ENCODE data around the gene HACL1.
"Not testable (repeated sequence)": the region's sequence is repeated elsewhere in the genome, so short reads cannot be mapped to it uniquely, and the experiment has no call there.

HACL1 gene

GRCh38 chr3:15578289-15578867 is 23.0 kb downstream of the HACL1 start:
- no peak for DNase-seq

- DNase-seq, result no peak
Measured at GRCh38 chr3:15576475-15576874, 24.9 kb downstream of the HACL1 start.

DNA sequence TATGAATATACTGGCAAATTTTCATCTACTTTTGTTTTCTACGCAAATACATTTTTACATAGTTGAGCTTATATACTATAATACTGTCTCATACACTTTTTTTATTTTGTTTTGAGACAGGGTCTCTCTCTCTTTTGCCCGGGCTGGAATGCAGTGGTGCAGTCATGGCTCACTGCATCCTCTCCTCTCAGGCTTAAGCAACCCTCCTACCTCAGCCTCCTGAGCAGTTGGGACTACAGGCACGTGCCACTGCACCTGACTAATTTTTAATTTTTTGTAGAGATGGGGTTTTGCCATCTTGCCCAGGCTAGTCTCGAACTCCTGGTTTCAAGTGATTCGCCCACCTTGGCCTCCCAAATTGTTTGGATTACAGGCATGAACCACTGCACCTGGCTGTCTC is 25.9 kb downstream of the HACL1 start:
- DNase-seq, result no peak

GRCh38 chr3:15572138-15572537 is 29.2 kb downstream of the HACL1 start:
- no peak for DNase-seq

- DNase-seq, result no peak
Measured at GRCh38 chr3:15563190-15563589, 38.2 kb downstream of the HACL1 start.

DNA sequence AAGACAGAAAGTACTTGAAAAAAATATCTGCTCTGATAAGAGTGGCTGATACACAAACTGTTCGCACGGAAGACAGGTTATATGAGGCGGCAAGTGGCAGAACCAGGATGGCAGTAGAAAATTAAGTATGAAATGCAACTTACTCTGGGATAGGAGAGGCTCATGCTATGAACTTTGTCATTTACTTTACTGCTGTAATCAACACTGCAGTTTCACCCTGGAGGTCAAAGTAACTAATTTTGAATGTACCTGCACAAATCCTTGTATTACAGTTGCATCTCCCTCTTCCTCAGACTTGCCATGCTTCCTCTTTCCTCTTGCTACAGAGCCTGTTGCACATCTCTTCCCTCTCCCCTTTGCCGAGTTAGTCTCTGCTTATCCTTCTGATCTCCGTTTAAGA is 38.8 kb downstream of the HACL1 start:
- no peak for DNase-seq

GRCh38 chr3:15558581-15558980 is 42.8 kb downstream of the HACL1 start:
- no peak for DNase-seq

DNA sequence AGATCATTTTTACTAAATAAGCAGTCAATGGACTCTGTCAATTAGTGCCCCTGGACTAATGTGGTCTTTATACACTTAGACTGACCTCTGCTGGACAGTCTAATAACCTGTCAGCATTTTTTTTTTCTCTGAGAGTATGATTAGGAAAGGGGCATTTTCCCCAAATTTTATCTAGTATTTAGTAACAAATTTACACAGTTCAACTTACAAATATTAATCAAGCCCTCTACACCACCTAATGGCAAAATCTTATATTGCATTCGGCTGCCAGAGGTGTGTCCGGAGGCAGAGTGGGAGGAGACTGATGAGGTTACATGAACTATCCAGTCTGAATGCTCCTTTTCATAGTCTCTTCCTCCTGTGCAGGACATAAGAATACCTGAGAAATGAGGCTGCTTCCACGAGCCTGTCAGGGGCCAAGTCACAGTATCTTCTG is 43.8 kb downstream of the HACL1 start:
- DNase-seq, result peak; percentile 75

DNA sequence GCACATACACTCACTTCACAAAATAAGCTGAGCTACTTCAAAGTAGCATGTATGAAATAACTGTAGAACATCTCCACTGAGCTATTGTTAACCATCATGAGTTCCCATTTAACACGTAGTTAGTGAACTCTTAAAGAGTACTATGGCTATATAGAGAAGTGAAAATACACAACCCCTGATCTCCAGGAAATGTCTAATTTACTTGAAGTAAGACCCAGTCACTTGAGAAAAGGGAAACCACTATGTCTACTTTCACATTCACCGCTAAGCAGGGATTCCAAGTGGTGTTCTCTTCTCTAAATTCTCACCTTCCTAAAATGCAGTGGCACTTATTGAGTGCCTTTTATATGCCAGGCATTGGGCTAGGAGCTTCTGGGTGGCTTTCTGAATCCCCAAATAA is 44.9 kb downstream of the HACL1 start:
- no peak for DNase-seq

DNA sequence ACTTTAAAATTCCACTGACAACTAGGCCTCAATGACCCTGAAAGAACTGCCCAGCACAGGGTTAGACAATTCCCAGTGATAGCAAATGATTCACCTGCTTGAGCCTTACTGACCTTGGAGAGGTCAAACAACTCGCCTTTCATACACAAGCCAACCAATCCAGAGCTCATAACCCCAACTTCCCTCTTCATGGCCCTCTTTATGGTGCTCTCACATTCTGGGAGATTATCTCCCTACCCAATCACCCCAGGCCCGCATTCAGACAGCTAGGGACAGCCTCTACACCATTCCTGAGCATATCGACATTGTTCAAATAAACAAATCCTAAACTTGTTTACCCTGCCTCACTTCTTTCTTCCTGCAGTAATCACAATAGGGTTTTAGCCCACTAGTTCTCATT is 47.6 kb downstream of the HACL1 start:
- DNase-seq, result no peak

GRCh38 chr3:15551902-15552301 is 49.5 kb downstream of the HACL1 start:
- DNase-seq, result no peak

- no peak for DNase-seq
Measured at GRCh38 chr3:15549846-15550245, 51.5 kb downstream of the HACL1 start.

GRCh38 chr3:15542614-15543013 is 58.8 kb downstream of the HACL1 start:
- no peak for DNase-seq

DNA sequence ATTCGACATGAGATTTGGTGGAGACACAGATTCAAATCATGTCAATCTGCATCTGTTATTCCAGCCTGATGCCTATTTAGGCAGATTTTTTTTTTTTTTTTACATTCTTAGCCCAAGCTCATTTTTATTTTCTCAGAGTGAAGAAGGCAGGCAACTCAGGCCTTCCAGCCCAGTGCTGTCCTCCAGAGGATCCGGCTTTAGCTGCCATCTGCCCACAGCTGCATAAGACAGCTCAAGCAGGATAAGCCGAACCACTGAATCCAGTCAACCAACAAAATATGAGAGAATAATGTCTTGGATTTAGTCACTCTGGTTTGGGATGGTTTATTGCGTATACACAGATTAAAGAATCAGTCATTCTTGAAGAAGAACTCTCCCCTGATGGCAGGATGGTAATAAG is 60.0 kb downstream of the HACL1 start:
- DNase-seq, result no peak

- DNase-seq, result no peak
Measured at GRCh38 chr3:15539066-15539465, 62.3 kb downstream of the HACL1 start.

DNA sequence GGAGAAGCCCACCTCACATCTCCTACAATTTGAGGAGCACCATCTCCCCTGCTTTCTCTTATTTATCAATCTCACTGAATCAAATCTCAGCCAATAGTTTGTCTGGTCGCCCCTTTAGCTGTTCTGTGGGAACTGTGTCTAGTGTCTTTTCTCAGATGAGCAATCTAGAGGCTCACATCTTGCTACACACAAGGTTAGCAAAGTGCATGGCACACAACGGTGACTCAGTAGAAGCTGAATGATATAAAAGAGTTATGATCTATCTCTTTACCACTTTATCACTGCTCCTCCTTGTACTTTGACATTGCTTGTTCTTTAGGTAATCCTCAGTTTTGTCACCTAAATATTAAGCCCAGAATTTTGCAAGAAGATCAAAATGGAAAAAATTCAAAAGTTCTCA is 63.0 kb downstream of the HACL1 start:
- DNase-seq, result no peak

- DNase-seq, result no peak
Measured at GRCh38 chr3:15536856-15537255, 64.5 kb downstream of the HACL1 start.

DNA sequence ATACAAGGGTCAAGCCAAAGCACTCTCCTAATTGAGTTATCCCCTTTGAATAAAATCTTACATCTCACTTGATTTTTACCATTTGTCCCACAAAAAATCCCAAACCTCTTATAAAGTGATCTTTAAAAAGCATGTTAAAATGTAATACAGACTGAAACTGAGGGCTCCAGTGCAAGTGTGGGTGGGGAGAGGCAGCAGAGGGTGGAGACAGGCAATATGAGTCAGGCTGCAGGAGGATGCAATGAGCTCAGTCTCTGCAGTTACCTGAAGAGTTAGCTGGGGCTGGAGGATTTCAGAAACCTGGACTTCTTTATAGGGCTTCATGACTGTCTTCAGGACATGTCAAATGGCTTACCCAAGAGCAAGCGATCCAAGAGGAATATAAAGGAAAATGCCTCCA is 65.6 kb downstream of the HACL1 start:
- peak; percentile 63 for DNase-seq

- not testable (repeated sequence) for DNase-seq
Measured at GRCh38 chr3:15532614-15533013, 68.8 kb downstream of the HACL1 start.

- no peak for DNase-seq
Measured at GRCh38 chr3:15531346-15531745, 70.0 kb downstream of the HACL1 start.

DNA sequence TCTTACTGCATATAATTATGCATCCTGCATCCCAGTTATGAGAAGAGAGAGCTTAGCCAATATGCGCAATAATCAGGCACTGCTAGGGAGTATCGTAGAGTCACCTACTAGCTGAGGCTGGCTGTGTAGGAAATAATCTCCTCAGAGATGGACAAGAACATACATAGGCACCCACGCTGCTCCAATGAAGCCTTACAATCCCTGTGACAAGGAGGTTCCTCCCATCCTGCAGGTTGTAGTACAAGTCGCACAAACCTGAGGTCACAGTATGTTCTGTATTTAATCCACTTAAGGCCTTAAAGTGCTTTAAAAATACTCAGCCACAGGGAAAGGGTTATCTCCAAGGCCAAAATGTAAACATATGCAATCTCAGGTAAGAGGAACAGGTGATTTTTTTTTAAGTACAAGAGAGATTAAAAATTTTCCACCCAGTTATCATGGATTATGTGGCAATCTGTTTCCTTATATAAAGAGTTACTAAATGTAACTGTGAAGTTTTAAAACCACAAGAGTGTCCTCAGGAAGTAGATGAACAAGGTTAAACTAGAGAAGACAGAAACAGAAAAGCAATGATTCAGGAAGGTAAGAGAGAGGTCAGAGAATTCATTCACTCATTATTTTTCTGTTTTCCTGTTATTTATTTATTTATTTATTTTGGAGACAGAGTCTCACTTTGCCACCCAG is 72.4 kb downstream of the HACL1 start:
- DNase-seq, result no peak

GRCh38 chr3:15527031-15527459 is 74.3 kb downstream of the HACL1 start:
- no peak for DNase-seq

GRCh38 chr3:15525790-15526189 is 75.6 kb downstream of the HACL1 start:
- DNase-seq, result no peak

- DNase-seq, result no peak
Measured at GRCh38 chr3:15523660-15524417, 77.5 kb downstream of the HACL1 start.

Data from activated CD8-positive, alpha-beta memory T cell treated with anti-CD3 and anti-CD28 coated beads for 24 hours (primary cell).